NCI-H2196 (cell line): ENCODE measurements around the gene TBCD.
A peak's percentile ranks its signal among the peaks of the same experiment; 100 is the strongest.

Source experiments
- DNase-seq: peaks from one replicate; lab custom pipeline; 2025; ENCODE audit not compliant: unreplicated experiment; lab: John Stamatoyannopoulos, UW

TBCD gene

DNA sequence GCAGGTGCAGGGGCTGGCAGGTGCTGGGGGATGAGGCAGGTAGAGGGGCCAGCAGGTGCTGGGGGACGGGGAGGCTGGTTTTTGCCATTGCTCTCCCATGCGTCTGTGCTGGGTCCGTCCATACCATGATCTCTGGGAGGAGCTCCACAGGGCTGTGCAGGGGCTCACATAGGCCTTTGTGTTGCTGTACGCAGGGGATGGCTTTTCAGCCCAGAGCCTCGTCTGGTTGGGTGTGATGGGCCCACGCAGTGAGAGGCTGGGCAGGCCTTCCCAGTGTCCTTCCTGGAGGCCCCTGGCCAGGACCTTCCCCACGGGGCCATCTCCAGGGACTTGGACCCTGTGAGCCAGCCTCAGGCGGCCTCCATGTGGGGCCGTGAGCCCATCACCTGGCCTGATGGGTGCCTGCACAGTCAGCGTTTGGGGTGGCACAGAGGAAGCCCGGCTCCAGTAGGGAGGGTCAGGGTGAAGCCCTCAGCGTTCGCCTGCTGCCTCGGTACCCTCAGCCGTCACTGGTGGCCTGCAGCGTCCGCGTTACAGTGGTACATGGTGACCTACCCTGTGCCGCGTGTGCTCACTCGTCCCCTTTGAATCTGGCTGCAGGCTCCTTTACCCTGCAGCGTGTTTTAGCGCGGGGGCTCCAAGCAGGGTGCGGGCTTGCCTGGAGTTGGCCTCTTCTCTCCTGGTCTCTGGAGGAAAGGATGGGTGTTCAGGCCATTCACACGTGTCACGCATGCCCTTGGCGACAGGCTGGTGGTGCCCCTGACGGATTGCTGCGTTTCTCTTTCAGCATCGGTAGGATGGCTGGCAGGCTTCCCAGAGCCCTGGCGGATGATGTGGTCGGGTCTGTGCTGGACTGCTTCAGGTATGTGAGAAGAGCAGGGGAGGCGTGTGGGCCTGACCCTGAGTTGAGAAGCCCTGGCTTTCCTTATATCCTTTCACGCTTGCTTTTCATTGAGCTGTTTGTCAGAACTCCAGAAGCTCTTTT, 57.3 kb downstream of the TBCD start:
- DNase-seq, result peak; percentile 14

GRCh38 chr17:82810644-82811430, 59.0 kb downstream of the TBCD start:
- no peak for DNase-seq

GRCh38 chr17:82812058-82812457, 60.2 kb downstream of the TBCD start:
- DNase-seq, result no peak

DNA sequence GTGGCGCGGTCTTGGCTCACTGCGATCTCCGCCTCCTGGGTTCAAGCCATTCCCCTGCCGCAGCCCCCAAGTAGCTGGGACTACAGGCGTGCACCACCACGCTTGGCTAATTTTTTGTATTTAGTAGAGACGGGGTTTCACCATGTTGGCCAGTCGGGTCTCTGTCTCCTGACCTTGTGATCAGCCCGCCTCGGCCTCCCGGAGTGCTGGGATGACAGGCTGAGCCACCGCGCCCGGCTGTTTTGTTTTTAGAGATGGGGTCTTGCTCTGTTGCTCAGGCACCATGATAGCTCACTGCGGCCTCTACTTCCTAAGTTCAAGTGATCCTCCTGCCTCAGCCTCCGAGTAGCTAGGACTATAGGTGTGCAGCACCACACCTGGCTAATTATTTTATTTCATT, 60.7 kb downstream of the TBCD start:
- no peak for DNase-seq

- no peak for DNase-seq
These were observed 61.6 kb downstream of the TBCD start for GRCh38 chr17:82813299-82814051.

- DNase-seq, result no peak
These were observed 63.0 kb downstream of the TBCD start for GRCh38 chr17:82814834-82815233.

DNA sequence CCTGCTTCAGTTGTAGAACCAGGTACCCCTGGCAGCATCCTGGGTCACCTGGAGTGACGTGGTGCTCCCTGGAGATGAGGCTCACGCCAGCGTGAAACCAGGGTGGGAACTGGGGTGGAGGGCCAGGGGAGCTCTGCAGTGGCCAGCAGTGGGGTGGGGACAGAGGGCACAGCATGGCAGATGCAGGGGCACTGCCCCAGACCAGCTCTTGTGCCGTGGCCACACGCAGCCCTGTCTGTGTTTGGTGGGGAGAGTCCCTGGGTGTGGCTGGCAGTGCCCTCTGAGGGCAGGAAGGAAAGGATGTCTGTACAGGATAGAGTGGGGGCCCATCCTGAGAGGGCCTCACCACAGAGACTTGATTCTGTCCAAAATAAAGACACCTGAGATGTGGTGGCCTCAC, 63.5 kb downstream of the TBCD start:
- no peak for DNase-seq

DNA sequence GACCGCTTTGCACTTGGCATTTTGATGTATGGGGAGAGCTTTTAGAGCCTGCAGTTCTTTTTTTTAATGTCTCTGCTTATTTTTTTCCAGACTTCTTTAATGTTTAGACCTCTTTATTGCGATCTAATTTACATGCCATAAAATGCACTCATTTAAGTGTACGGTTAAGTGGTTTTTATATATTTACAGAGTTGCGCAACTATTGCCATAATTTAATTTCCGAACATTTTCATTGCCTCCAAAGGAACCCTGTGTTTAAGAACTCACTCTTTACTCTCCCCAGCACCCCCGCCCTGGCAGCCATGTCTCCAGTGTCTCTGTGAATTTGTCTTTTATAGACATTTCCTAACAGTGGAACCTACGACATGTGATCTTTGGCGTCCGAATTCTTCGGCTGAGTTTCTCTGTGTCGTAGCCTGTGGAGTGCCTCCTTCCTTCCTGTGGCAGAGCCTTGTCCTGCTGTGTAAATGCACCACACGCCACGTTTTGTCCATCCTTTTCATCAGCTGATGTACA, 64.0 kb downstream of the TBCD start:
- DNase-seq, result no peak

DNA sequence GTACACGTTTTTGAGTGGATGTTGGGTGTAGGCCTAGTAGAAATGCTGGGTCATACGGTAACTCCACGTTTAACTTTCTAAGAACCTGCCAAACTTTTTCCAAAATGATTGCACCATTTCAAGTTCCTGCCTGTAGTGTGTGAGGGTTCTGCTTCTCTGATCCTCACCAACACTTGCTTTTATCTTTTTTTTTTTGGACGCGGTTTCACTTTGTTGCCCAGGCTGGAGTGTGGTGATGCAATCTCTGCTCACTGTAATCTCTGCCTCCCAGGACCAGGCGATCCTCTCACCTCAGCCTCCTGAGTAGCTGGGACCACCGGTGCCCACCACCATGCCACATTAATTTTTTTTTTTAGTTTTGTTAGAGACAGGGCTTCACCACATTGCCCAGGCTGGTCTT, 64.5 kb downstream of the TBCD start:
- DNase-seq, result no peak

DNA sequence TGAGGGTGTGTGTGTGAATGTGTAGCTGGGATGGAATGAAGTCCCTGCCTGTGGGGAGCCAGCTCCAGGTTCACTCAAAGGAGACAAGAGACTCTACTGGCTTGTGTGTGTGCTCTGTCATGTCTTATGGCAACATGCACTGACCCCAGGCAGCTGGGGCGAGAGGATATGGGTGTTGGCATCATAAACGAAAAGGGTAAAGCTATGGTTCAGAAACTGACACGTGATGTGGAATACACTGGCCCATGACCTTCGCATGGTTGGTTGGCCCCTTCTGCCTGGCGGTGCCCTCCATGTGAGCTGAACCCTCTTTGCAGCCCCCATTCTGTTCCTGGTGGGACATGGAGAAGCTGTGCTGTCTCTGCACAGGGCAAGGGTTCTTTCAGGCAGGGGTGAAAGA, 66.1 kb downstream of the TBCD start:
- no peak for DNase-seq

GRCh38 chr17:82820278-82821251, 68.7 kb downstream of the TBCD start:
- DNase-seq, result no peak

- no peak for DNase-seq
These were observed 69.7 kb downstream of the TBCD start for GRCh38 chr17:82821554-82821953.

- DNase-seq, result no peak
These were observed 70.4 kb downstream of the TBCD start for GRCh38 chr17:82822281-82822680.

DNA sequence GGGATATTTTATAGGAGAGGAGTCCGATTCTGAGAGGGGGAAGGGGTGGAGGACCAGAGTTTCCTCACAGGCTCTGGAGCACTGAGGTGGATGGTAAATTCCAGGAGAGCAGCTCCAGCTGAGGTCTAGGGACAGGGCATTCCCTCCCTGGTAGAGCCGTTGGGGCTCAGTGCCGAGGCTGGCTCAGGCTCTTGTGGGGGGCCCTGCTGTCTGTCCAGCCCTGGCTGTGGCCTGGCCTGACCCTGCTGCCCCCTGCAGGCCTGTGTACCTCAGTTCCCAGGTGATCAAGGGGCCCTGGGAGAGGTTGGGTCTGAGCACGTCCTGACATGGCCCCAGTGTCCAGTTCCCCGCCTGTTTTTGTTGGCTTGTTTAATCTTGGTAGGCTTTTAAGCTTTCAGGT, 71.1 kb downstream of the TBCD start:
- no peak for DNase-seq

DNA sequence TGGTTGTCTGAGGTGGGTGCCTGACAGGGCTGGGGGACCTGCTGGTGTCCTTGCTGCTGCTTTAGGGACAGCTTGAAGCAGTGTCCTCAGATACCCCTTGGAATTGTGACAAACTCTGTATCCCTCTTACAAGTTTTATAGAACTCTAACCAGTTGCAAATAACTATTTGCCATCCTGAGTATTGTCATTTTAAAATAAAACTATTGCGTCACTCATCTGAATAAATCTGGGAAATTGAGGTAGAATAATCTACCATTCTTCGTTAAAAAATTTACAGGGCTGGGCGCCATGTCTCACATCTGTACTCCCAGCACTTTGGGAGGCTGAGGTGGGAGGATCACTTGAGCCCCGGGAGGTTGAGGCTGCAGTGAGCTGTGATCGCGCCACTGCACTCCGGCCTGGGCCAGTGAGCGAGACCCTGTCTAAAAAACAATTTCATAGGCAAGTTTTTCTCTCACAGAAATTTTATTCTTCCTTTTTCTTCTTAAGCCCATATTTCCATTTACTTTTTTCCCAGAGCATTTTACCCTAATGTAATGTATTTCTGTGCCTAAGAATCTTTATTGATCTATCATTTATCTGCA, 73.8 kb downstream of the TBCD start:
- no peak for DNase-seq

DNA sequence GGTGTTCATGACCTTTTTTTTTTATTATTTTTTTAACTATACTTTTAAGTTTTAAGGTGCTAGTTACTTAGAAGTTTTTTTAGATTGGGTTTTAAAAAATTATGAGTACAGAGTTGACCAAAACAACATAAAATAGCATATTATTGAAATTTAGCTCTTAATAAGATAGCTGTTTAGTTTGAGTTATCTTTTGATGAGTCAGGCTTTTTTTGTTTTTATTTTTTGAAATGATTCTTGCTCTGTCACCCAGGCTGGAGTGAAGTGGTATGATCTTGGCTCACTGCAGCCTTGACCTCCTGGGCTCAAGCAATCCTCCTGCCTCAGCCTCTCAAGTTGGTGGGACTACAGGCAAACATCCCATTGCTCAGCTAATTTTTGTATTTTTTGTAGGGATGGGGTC, 74.3 kb downstream of the TBCD start:
- no peak for DNase-seq

- DNase-seq, result no peak
These were observed 75.1 kb downstream of the TBCD start for GRCh38 chr17:82826956-82827355.

- DNase-seq, result no peak
These were observed 77.1 kb downstream of the TBCD start for GRCh38 chr17:82828875-82829487.

DNA sequence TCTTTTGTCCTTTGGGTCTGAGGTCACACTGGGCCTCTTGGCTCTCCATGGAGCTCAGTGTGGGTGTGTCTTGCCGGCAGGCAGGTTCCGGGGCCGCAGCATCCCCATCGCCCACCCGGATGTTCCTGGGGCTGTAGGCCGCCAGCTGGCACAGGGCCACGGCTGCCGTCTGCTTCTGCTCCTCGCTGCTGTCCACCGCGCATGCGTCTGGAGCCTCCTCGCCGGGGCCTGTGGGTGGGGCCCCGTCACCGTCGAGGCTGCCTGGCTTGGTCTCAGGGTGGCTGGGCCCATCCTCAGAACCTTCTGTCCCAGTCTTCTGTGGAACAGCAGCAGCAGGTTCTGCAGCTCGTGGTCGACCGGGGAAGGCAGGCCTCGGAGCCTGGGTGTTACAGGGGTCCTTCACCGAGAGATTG, 78.4 kb downstream of the TBCD start:
- DNase-seq, result no peak
